ENCODE measurements around the gene HMGCLL1.

DNA sequence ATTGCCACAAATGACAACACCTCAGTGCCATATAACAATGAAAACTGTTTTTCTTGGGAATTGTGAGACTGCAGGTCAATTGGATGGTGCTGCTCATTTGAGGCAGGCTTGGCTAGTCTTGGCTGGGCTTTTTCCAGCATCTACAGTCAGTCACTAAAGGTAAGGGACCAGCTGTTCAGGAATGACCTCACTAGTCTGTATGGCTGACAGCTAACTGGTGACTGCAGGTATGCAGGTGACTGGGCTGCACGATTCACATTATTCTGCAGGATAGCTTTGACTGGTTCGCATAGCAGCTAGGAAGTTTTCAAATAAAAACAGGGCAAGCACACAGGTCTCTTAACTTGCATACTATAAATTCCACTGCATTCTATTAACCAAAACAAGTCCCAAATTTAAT lies 22.1 kb upstream of the HMGCLL1 start:
- TF ChIP-seq, protein P1, sequence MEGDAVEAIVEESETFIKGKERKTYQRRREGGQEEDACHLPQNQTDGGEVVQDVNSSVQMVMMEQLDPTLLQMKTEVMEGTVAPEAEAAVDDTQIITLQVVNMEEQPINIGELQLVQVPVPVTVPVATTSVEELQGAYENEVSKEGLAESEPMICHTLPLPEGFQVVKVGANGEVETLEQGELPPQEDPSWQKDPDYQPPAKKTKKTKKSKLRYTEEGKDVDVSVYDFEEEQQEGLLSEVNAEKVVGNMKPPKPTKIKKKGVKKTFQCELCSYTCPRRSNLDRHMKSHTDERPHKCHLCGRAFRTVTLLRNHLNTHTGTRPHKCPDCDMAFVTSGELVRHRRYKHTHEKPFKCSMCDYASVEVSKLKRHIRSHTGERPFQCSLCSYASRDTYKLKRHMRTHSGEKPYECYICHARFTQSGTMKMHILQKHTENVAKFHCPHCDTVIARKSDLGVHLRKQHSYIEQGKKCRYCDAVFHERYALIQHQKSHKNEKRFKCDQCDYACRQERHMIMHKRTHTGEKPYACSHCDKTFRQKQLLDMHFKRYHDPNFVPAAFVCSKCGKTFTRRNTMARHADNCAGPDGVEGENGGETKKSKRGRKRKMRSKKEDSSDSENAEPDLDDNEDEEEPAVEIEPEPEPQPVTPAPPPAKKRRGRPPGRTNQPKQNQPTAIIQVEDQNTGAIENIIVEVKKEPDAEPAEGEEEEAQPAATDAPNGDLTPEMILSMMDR (IDR thresholded peaks at IDR 0.05): no peak
- TF ChIP-seq POLR2AphosphoS5 (IDR thresholded peaks at IDR 0.05): no peak
- no peak for TF ChIP-seq POLR2A (IDR thresholded peaks at IDR 0.05)
- TF ChIP-seq EP300 (IDR thresholded peaks at IDR 0.05): no peak

Measured in stomach (tissue), 4 donors.